IMR-90 (cell line): Measurements from ENCODE around the gene ABCA4. TPM values are rescaled to one million over a fixed set of nuclear protein-coding genes. Genes with fewer than 3 reads are reported as not detected.
A peak's percentile ranks its signal among the peaks of the same experiment; 100 is the strongest.

Experiments
- ATAC-seq: fragments of 200-7000 bp; cut with Tn5 transposase; 2 replicates; pipeline ENCODE4 v1.9.1; 2020; ENCODE audit warnings: low read depth, mild to moderate bottlenecking, moderate library complexity
- BruUV-seq: library from RNA; stranded (reverse); fragments of 400-500 nt; replicated peaks from 2 replicates; lab custom pipeline; 2021; lab: Mats Ljungman, UMichigan
- CTCF ChIA-PET: fragments of 300-600 bp; formaldehyde crosslinking; extraction: SDS; loops from one replicate; lab custom pipeline; 2021; ENCODE audit warnings: antibody characterized with exemption; lab: Yijun Ruan, JAX
- POLR2A ChIA-PET: fragments of 300-600 bp; sonication (Branson Sonifier 250); formaldehyde crosslinking; loops from one replicate; lab custom pipeline; 2022; ENCODE audit warnings: antibody characterized with exemption; ENCODE audit not compliant: unreplicated experiment; lab: Charles Lee
- DNase-seq: peaks from one replicate; pipeline ENCODE4 v3.0.0; 2013
- H2AFZ ChIP-seq: replicated peaks from 2 replicates; pipeline ENCODE3; 2013; ENCODE audit warnings: low read length, mild to moderate bottlenecking; ENCODE audit not compliant: poor library complexity
- H2AK5ac ChIP-seq: 2 replicates; pipeline ENCODE4 v1.6.1; 2013; ENCODE audit warnings: low read depth, low read length, inconsistent platforms
- H2AK9ac ChIP-seq: replicated peaks from 2 replicates; pipeline ENCODE3; 2013; ENCODE audit warnings: mild to moderate bottlenecking, low read depth, low read length, moderate library complexity; ENCODE audit not compliant: poor library complexity
- H2BK120ac ChIP-seq: 2 replicates; pipeline ENCODE4 v1.6.1; 2013; ENCODE audit warnings: low read depth, low read length, inconsistent platforms
- H2BK15ac ChIP-seq: 3 replicates; pipeline ENCODE4 v1.6.1; 2013; ENCODE audit warnings: low read depth, low read length, inconsistent platforms
- H2BK20ac ChIP-seq: 2 replicates; pipeline ENCODE4 v1.6.1; 2013; ENCODE audit warnings: low read depth, mild to moderate bottlenecking, inconsistent platforms, low read length, moderate library complexity
- H2BK5ac ChIP-seq: 2 replicates; pipeline ENCODE4 v1.6.1; 2013; ENCODE audit warnings: mild to moderate bottlenecking, low read depth, low read length, inconsistent platforms; ENCODE audit not compliant: poor library complexity, severe bottlenecking
- H3K14ac ChIP-seq: replicated peaks from 2 replicates; pipeline ENCODE4 v1.6.1; 2013; ENCODE audit warnings: low read depth, low read length, inconsistent platforms
- H3K18ac ChIP-seq: 2 replicates; pipeline ENCODE4 v1.6.1; 2013; ENCODE audit warnings: low read depth, low read length, control low read depth
- H3K23ac ChIP-seq: 2 replicates; pipeline ENCODE4 v1.6.1; 2013; ENCODE audit warnings: low read depth, low read length, inconsistent platforms
- H3K27ac ChIP-seq: 2 replicates; pipeline ENCODE4 v1.5.1; 2013; ENCODE audit warnings: mild to moderate bottlenecking, control low read depth, low read length; ENCODE audit not compliant: insufficient read depth
- H3K27me3 ChIP-seq: 2 replicates; pipeline ENCODE4 v1.6.1; 2013; ENCODE audit warnings: low read length; ENCODE audit not compliant: control insufficient read depth, insufficient read depth
- H3K36me3 ChIP-seq: 2 replicates; pipeline ENCODE4 v1.6.1; 2013; ENCODE audit warnings: low read length, mixed read lengths; ENCODE audit not compliant: control insufficient read depth, insufficient read depth
- H3K4ac ChIP-seq: 2 replicates; pipeline ENCODE4 v1.6.1; 2013; ENCODE audit warnings: low read depth, low read length, inconsistent platforms
- H3K4me1 ChIP-seq: 2 replicates; pipeline ENCODE4 v1.6.1; 2013; ENCODE audit warnings: low read length, mixed read lengths; ENCODE audit not compliant: control insufficient read depth, insufficient read depth
- H3K4me2 ChIP-seq: 2 replicates; pipeline ENCODE4 v1.6.1; 2013; ENCODE audit warnings: low read depth, mild to moderate bottlenecking, control low read depth, low read length, moderate library complexity
- H3K4me3 ChIP-seq: 2 replicates; pipeline ENCODE4 v1.5.1; 2013; ENCODE audit warnings: low read depth, mild to moderate bottlenecking, control low read depth, low read length, moderate library complexity; ENCODE audit not compliant: insufficient read depth
- H3K56ac ChIP-seq: 2 replicates; pipeline ENCODE4 v1.6.1; 2013; ENCODE audit warnings: low read length, inconsistent platforms; ENCODE audit not compliant: insufficient read depth; ENCODE audit errors: extremely low read depth
- H3K79me1 ChIP-seq, 2 experiments: 2 replicates each; pipeline ENCODE4 v1.6.1; 2013; ENCODE audit warnings: low read length in 2 of 2, inconsistent platforms in 1 of 2, low read depth in 1 of 2
- H3K9ac ChIP-seq: 2 replicates; pipeline ENCODE4 v1.6.1; 2013; ENCODE audit warnings: low read depth, low read length, control low read depth
- H3K9me1 ChIP-seq: 2 replicates; pipeline ENCODE4 v1.6.1; 2013; ENCODE audit warnings: low read length, inconsistent platforms; ENCODE audit not compliant: insufficient read depth
- H3K9me3 ChIP-seq: 2 replicates; pipeline ENCODE4 v1.6.1; 2013; ENCODE audit warnings: low read length; ENCODE audit not compliant: control insufficient read depth, insufficient read depth
- H4K20me1 ChIP-seq: 2 replicates; pipeline ENCODE4 v1.6.1; 2013; ENCODE audit warnings: low read length, inconsistent platforms; ENCODE audit not compliant: insufficient read depth
- H4K5ac ChIP-seq: 2 replicates; pipeline ENCODE4 v1.6.1; 2013; ENCODE audit warnings: mild to moderate bottlenecking, low read depth, low read length, control low read depth
- H4K8ac ChIP-seq, 2 experiments: 2 replicates each; pipeline ENCODE4 v1.6.1; 2013; ENCODE audit warnings: low read depth in 2 of 2, low read length in 2 of 2, control low read depth in 1 of 2, inconsistent platforms in 1 of 2
- H4K91ac ChIP-seq: 2 replicates; pipeline ENCODE4 v1.6.1; 2013; ENCODE audit warnings: low read depth, low read length, inconsistent platforms; ENCODE audit not compliant: insufficient read depth
- BHLHE40 ChIP-seq: fragments of 150-350 bp; IDR thresholded peaks from 2 replicates; pipeline ENCODE4 v1.6.1; 2016; ENCODE audit warnings: mild to moderate bottlenecking, low read depth, low read length
- CTCF ChIP-seq: conservative IDR thresholded peaks from 2 replicates; pipeline ENCODE4 v1.5.1; 2012; ENCODE audit warnings: mild to moderate bottlenecking, low read depth, low read length, improper control_type of control experiment
- FOS ChIP-seq: fragments of 150-350 bp; IDR thresholded peaks from 2 replicates; pipeline ENCODE4 v1.6.1; 2016; ENCODE audit warnings: low read depth, low read length
- NFE2L2 ChIP-seq: fragments of 150-350 bp; IDR thresholded peaks from 2 replicates; pipeline ENCODE4 v1.6.1; 2016; ENCODE audit warnings: low read depth, mild to moderate bottlenecking, low read length
- RAD21 ChIP-seq: IDR thresholded peaks from 2 replicates; pipeline ENCODE4 v1.6.1; 2012; ENCODE audit warnings: low read length, improper control_type of control experiment
- RCOR1 ChIP-seq: IDR thresholded peaks from 2 replicates; pipeline ENCODE4 v1.6.1; 2012; ENCODE audit warnings: mild to moderate bottlenecking, low read length, improper control_type of control experiment; ENCODE audit not compliant: insufficient replicate concordance
- WGBS, 2 experiments: methylation state at CpG; one replicate each; pipeline versions ENCODE4 v1.1.5 to v1.1.7; 2013; ENCODE audit warnings: missing lambda C conversion rate in 2 of 2; ENCODE audit not compliant: insufficient read length in 1 of 2; ENCODE audit errors: extremely low coverage in 2 of 2; 5-methylcytosine and 5-hydroxymethylcytosine counted together
- dilution Hi-C: fragments of 300-500 bp; cut with HindIII; formaldehyde crosslinking; loops from one replicate; pipeline ENCODE4 v1.14.3; 2018; ENCODE audit warnings: low sequenced_read_pairs; ENCODE audit not compliant: unreplicated experiment
- in situ Hi-C: fragments of 300-500 bp; cut with MboI; formaldehyde crosslinking; loops from 3 replicates; pipeline ENCODE4 v1.14.3; 2019; ENCODE audit warnings: low sequenced_read_pairs, inconsistent platforms, mixed read lengths
- intact Hi-C: fragments of 100-400 bp; cut with micrococcal nuclease; formaldehyde crosslinking; loops from 2 replicates; pipeline ENCODE4 v1.10.0; 2022
- polyA plus RNA-seq, 3 experiments: library from polyadenylated mRNA; depleted of rRNA; stranded (reverse); fragments of >200 nt; gene quantifications; 2 replicates each; pipeline ENCODE4 v1.2.3, GENCODE V29; 2012; ENCODE audit warnings: low replicate concordance in 1 of 3
- total RNA-seq: library from RNA; depleted of rRNA; stranded (reverse); fragments of >200 nt; gene quantifications from 2 replicates; pipeline ENCODE4 v1.2.3, GENCODE V29; 2012
- TF ChIP-seq, protein P1 (sequence below): fragments of 150-350 bp; IDR thresholded peaks from 2 replicates; pipeline ENCODE4 v1.6.1; 2017; ENCODE audit warnings: mild to moderate bottlenecking, antibody characterized with exemption, low read length, low read depth

The ABCA4 gene
- total and polyA plus RNA-seq, 2 of the 4 experiments (the other 2 are of a cell fraction) = under 0.01 to 0.36 TPM

DNA sequence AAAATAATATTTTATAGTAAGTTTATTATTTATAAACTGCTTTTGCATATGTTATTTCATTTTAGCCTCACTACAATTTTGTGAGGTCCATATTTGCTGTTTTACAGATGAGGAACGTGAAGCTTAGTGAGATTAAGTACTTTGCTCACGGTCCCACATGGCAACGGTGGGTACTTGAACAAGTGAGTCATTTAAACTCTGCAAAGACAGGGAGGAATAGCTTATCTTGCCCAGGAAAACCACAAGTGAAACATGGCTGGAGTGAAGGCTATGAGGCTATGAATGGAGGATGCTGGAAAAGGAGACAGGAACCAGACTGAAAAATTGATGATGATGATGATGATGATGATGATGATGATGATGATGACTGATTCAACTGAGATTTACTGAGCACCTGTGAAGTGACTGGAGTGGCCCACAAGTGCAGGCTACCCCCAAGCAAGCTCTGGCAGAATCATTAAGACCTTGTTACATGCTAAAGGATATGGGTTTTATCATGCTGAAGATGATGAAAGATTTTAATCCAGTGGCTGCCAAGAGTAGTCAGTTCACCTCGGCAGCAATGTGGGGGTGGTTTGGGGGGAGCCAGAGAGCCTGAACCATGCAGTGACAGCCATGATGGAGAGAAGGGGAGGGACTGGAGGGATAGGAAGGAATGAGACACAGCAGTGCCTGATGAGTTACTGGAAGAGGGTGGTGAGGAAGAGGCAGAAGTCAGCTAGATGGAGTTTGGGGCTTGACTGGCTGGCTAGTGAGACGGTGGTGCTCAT is 1.4 kb upstream of the ABCA4 start:
- Histone ChIP-seq H3K4ac (no peak overlapping the region), H4K20me1 (no peaks in the 10 kb centered on the region), H3K79me1 (no peaks in the 10 kb centered on the region), H2BK5ac (peak overlapping the region; percentile 10), H4K8ac (no peak overlapping the region), H3K23ac (no peak overlapping the region), H3K56ac (no peak overlapping the region), H3K36me3 (no peaks in the 10 kb centered on the region), H2AFZ (no peak overlapping the region), H3K4me3 (no peak overlapping the region), H3K4me1 (peaks cover 8% of the 10 kb centered on the region), H3K9ac (no peak overlapping the region), H4K5ac (no peak overlapping the region; the same call in 1 of the 2 replicates), H3K9me1 (peaks cover 3% of the 10 kb centered on the region; the same call in 1 of the 2 replicates), H3K27ac (no peak overlapping the region), H2BK120ac (no peak overlapping the region), H2BK15ac (no peak overlapping the region), H3K18ac (no peak overlapping the region), H3K9me3 (no peaks in the 10 kb centered on the region; the same call in 1 of the 2 replicates), H2BK20ac (no peak overlapping the region), H2AK9ac (no peak overlapping the region), H2AK5ac (no peak overlapping the region), H3K27me3 (peaks cover 7% of the 10 kb centered on the region; the same call in 1 of the 2 replicates), H4K91ac (no peak overlapping the region; the same call in 1 of the 2 replicates), H3K4me2 (no peak overlapping the region), H3K14ac (no peak overlapping the region)
- ATAC-seq (peak; percentile 84), DNase-seq (peak; percentile 89)
- ChIA-PET CTCF (interaction anchor here (0.8 kb wide), 1 partner anchor 10 kb away, joined by 3 read pairs; no protein-coding TSS in a partner anchor), POLR2A (no interaction called here)
- BruUV-seq = no TSS peak
- intact Hi-C loops = no loop called here
- in situ Hi-C loops = no loop called here
- TF ChIP-seq NFE2L2 (no peak), CTCF (no peak), FOS (peak; percentile 37; the same call in 1 of the 2 replicates), RAD21 (peak; percentile 2; the same call in 1 of the 2 replicates), RCOR1 (peak; percentile 7), BHLHE40 (peak; percentile 83)
- TF ChIP-seq, protein P1, sequence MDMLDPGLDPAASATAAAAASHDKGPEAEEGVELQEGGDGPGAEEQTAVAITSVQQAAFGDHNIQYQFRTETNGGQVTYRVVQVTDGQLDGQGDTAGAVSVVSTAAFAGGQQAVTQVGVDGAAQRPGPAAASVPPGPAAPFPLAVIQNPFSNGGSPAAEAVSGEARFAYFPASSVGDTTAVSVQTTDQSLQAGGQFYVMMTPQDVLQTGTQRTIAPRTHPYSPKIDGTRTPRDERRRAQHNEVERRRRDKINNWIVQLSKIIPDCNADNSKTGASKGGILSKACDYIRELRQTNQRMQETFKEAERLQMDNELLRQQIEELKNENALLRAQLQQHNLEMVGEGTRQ = no peak
- 65% methylated on average over 2 of the region's 5 CpGs; no CpG with 5 or more reads in 1 of the 2 experiments for WGBS, 2 experiments
- dilution Hi-C loops = no loop called here
